Spleen (tissue), 7 donors: Measurements from ENCODE around the gene WDR38.

Experiments
- CTCF ChIP-seq, 11 experiments: fragments of 200-600 bp in 7 of 11; fragments of 450-650 bp in 4 of 11; sonication (generic) in 4 of 11; IDR thresholded peaks in 8 of 11; conservative IDR thresholded peaks in 3 of 11; 1 replicate in 7 of 11; 2 replicates in 4 of 11; pipeline versions ENCODE4 v1.4.0 to v1.8.0; 2016 to 2021; ENCODE audit warnings: antibody characterized with exemption in 11 of 11, inconsistent platforms in 4 of 11, mild to moderate bottlenecking in 1 of 11
- POLR2A ChIP-seq, 3 donors: fragments of 450-650 bp; IDR thresholded peaks; one replicate each; pipeline ENCODE4 v1.5.1; 2017; ENCODE audit warnings: antibody characterized with exemption in 3 of 3, mild to moderate bottlenecking in 1 of 3
- donor health status: DM: no; HTN: no; CAD: no; lungs with moderate emphysema.
- donor health status: DM: no; HTN: no; CAD: no.
- donor health status: DM: no; HTN: no; CAD: no.

GRCh38 chr9:124899845-124900244, 46.6 kb downstream of the WDR38 start:
- TF ChIP-seq POLR2A (IDR thresholded peaks at IDR 0.05) (no peak), CTCF (IDR thresholded peaks at IDR 0.05 in 8 of 11, conservative IDR thresholded peaks at IDR 0.05 in 3 of 11) (no peak)
